ENCODE results near the gene POU6F2. TPM values are rescaled to one million over a fixed set of nuclear protein-coding genes. Genes with fewer than 3 reads are reported as not detected.

Gene POU6F2
- total RNA-seq, 2 donors from 2014 or later: 5.2 to 6.3 TPM

- Histone ChIP-seq H3K4me1 (no peaks in the 10 kb centered on the region), H3K27me3 (no peaks in the 10 kb centered on the region), H3K27ac (no peak overlapping the region), H3K36me3 (replicated peaks in 1 of 2; ENCODE audit: insufficient read depth in 1 of 2, low read depth in 2 of 2) (no peaks in the 10 kb centered on the region), H3K9me3 (no peaks in the 10 kb centered on the region), H3K4me3 (no peak overlapping the region)
- DNase-seq (no peak), ATAC-seq (no peak)
- intact Hi-C loops (cut with DNase I): no loop called here
- 69 to 70% methylated on average over 5 of the region's 5 CpGs for WGBS, 2 donors
- TF ChIP-seq CTCF (IDR thresholded peaks at IDR 0.05): no peak
- TF ChIP-seq POLR2A (IDR thresholded peaks at IDR 0.05): no peak
Observed at GRCh38 chr7:39341083-39341482, 363.4 kb downstream of the POU6F2 start.

DNA sequence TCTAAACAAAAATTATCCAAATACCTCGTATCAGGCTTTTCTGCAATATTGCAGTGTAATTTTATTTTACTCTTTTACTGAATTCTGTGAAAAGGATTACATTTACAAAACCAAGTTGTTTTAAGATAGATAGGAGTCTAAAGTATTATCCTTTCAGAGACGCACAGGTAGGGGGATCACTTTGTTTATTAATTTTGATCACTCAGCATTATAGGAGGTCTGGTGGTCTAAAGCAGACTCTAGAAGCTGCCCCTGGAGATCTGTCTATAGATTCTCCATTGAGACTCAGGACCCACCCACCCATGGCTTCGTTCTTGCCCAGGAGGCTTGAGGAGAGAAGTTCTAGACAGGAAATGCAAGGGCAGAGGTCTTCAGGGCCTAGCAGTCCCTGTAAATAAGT is 365.1 kb downstream of the POU6F2 start:
- Histone ChIP-seq H3K27me3 (no peaks in the 10 kb centered on the region), H3K4me3 (no peak overlapping the region), H3K9me3 (no peaks in the 10 kb centered on the region), H3K36me3 (replicated peaks in 1 of 2; ENCODE audit: insufficient read depth in 1 of 2, low read depth in 2 of 2) (no peaks in the 10 kb centered on the region), H3K27ac (no peak overlapping the region), H3K4me1 (no peaks in the 10 kb centered on the region)
- intact Hi-C loops (cut with DNase I): no loop called here
- no peak for DNase-seq
- WGBS, 2 donors: 52 to 65% methylated on average over 3 of the region's 3 CpGs
- TF ChIP-seq POLR2A (IDR thresholded peaks at IDR 0.05) (no peak), CTCF (IDR thresholded peaks at IDR 0.05) (no peak)
- no peak for ATAC-seq

- no peaks in the 10 kb centered on the region for H3K27me3 ChIP-seq
- intact Hi-C loops (cut with DNase I): no loop called here
- H3K4me1 ChIP-seq: no peaks in the 10 kb centered on the region
- H3K4me3 ChIP-seq: no peak overlapping the region
- H3K9me3 ChIP-seq: no peaks in the 10 kb centered on the region
- 70% methylated on average over 4 to 7 of the region's 7 CpGs for WGBS, 2 donors
- no peak overlapping the region for H3K27ac ChIP-seq
- no peak for TF ChIP-seq CTCF (IDR thresholded peaks at IDR 0.05)
- no peak for TF ChIP-seq POLR2A (IDR thresholded peaks at IDR 0.05)
- H3K36me3 ChIP-seq (replicated peaks in 1 of 2; ENCODE audit: insufficient read depth in 1 of 2, low read depth in 2 of 2): no peaks in the 10 kb centered on the region
- no peak for DNase-seq
- no peak for ATAC-seq
Observed at GRCh38 chr7:39349452-39350123, 371.9 kb downstream of the POU6F2 start.

GRCh38 chr7:39353615-39354376 is 376.1 kb downstream of the POU6F2 start:
- Histone ChIP-seq H3K9me3 (no peaks in the 10 kb centered on the region), H3K27ac (peak overlapping the region in 3 of 4 donors; percentile 21 to 62 (median 56))
- intact Hi-C loops (cut with DNase I): no loop called here

More at GRCh38 chr7:39353615-39354376, 376.1 kb downstream of the POU6F2 start:
- 27 to 29% methylated on average over 17 of the region's 17 CpGs for WGBS, 2 donors
- H3K36me3 ChIP-seq (replicated peaks in 1 of 2; ENCODE audit: insufficient read depth in 1 of 2, low read depth in 2 of 2): no peaks in the 10 kb centered on the region
- no peak overlapping the region for H3K4me3 ChIP-seq
- no peak for TF ChIP-seq POLR2A (IDR thresholded peaks at IDR 0.05)
- TF ChIP-seq CTCF (IDR thresholded peaks at IDR 0.05): peak in 3 of 7 experiments; percentile 13 to 26 (median 17)
- H3K27me3 ChIP-seq: no peaks in the 10 kb centered on the region
- no peaks in the 10 kb centered on the region for H3K4me1 ChIP-seq
- DNase-seq (peak; percentile 46 to 60 (median 52)), ATAC-seq (peak; percentile 84)

Measured in body of pancreas (tissue), 4 donors.